Neural progenitor cell (in vitro differentiated cells): ENCODE results near the gene COL25A1.

Source experiments
- CTCF ChIP-seq: fragments of 200-600 bp; sonication (generic); IDR thresholded peaks from 2 replicates; pipeline ENCODE4 v1.5.1; 2017; ENCODE audit warnings: antibody characterized with exemption, mild to moderate bottlenecking
- EZH2 ChIP-seq: fragments of 200-600 bp; sonication (generic); IDR thresholded peaks from 2 replicates; pipeline ENCODE4 v1.6.1; 2017; ENCODE audit warnings: antibody characterized with exemption, mild to moderate bottlenecking, moderate library complexity
- EZH2phosphoT487 ChIP-seq: fragments of 200-600 bp; sonication (generic); IDR thresholded peaks from 2 replicates; pipeline ENCODE4 v1.6.1; 2017; ENCODE audit warnings: antibody characterized with exemption

- TF ChIP-seq CTCF: no peak
- no peak for TF ChIP-seq EZH2
- TF ChIP-seq EZH2phosphoT487: peak; percentile 64
These were observed 652 bp downstream of the COL25A1 start for GRCh38 chr4:109301651-109302360.
